ENCODE measurements around the gene USP9X.

GRCh38 chrX:41067721-41068120 is 17.5 kb upstream of the USP9X start:
- TF ChIP-seq, protein P1, sequence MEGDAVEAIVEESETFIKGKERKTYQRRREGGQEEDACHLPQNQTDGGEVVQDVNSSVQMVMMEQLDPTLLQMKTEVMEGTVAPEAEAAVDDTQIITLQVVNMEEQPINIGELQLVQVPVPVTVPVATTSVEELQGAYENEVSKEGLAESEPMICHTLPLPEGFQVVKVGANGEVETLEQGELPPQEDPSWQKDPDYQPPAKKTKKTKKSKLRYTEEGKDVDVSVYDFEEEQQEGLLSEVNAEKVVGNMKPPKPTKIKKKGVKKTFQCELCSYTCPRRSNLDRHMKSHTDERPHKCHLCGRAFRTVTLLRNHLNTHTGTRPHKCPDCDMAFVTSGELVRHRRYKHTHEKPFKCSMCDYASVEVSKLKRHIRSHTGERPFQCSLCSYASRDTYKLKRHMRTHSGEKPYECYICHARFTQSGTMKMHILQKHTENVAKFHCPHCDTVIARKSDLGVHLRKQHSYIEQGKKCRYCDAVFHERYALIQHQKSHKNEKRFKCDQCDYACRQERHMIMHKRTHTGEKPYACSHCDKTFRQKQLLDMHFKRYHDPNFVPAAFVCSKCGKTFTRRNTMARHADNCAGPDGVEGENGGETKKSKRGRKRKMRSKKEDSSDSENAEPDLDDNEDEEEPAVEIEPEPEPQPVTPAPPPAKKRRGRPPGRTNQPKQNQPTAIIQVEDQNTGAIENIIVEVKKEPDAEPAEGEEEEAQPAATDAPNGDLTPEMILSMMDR (conservative IDR thresholded peaks at IDR 0.05; ENCODE audit: low read length): no peak
- TF ChIP-seq EZH2phosphoT487 (IDR thresholded peaks at IDR 0.05; ENCODE audit: borderline replicate concordance): no peak
